ENCODE measurements around the gene CATSPER4.
A peak's percentile ranks its signal among the peaks of the same experiment; 100 is the strongest.

GRCh38 chr1:26169669-26170471 lies 20.5 kb upstream of the CATSPER4 start, which contains the start of gene ZNF593:
- peak; percentile 61 for TF ChIP-seq POLR2AphosphoS5 (IDR thresholded peaks at IDR 0.05)
- TF ChIP-seq REST (IDR thresholded peaks at IDR 0.05; ENCODE audit: borderline replicate concordance) = no peak
- TF ChIP-seq SMC3 (conservative IDR thresholded peaks at IDR 0.05; ENCODE audit: poor library complexity) = peak; percentile 73
- peak; percentile 96 for TF ChIP-seq CTCF (IDR thresholded peaks at IDR 0.05; ENCODE audit: poor library complexity, severe bottlenecking)
- TF ChIP-seq TAF1 (IDR thresholded peaks at IDR 0.05; ENCODE audit: low read depth) = no peak
- TF ChIP-seq EP300 (conservative IDR thresholded peaks at IDR 0.05; ENCODE audit: poor library complexity, severe bottlenecking) = peak; percentile 27
- peak; percentile 56 for TF ChIP-seq RAD21 (conservative IDR thresholded peaks at IDR 0.05)

Measured in neural cell (in vitro differentiated cells).